Vagina (tissue), 2 donors: ENCODE data around the gene CPNE6.

ENCODE experiments used
- CTCF ChIP-seq, 3 experiments: fragments of 450-650 bp in 2 of 3; fragments of 200-600 bp in 1 of 3; sonication (generic) in 1 of 3; IDR thresholded peaks; one replicate each; pipeline ENCODE4 v1.5.1; 2017 to 2019; ENCODE audit warnings: antibody characterized with exemption in 3 of 3, mild to moderate bottlenecking in 2 of 3, moderate library complexity in 2 of 3
- POLR2A ChIP-seq, 2 donors: fragments of 450-650 bp; IDR thresholded peaks; one replicate each; pipeline ENCODE4 v1.6.1; 2017; ENCODE audit warnings: antibody characterized with exemption in 2 of 2, mild to moderate bottlenecking in 2 of 2, moderate library complexity in 2 of 2
- POLR2AphosphoS5 ChIP-seq, 2 donors: sonication (generic); formaldehyde crosslinking; IDR thresholded peaks; one replicate each; pipeline ENCODE4 v1.9.0; 2017; ENCODE audit warnings: antibody characterized with exemption in 2 of 2, mild to moderate bottlenecking in 2 of 2, low read depth in 1 of 2; ENCODE audit not compliant: insufficient read depth in 1 of 2

- TF ChIP-seq CTCF (IDR thresholded peaks at IDR 0.05) (no peak), POLR2AphosphoS5 (IDR thresholded peaks at IDR 0.05; ENCODE audit: insufficient read depth in 1 of 2, low read depth in 1 of 2) (no peak), POLR2A (IDR thresholded peaks at IDR 0.05) (no peak)
Observed at GRCh38 chr14:24059841-24060388, 11.4 kb upstream of the CPNE6 start.
